Neutrophil (primary cell): ENCODE data around the gene STK11IP.

ENCODE experiments used
- H3K27ac ChIP-seq: fragments of 200-600 bp; sonication (generic); 2 replicates; pipeline ENCODE4 v1.5.1; 2016; ENCODE audit warnings: mild to moderate bottlenecking, moderate library complexity
- H3K27me3 ChIP-seq: fragments of 200-600 bp; sonication (generic); 2 replicates; pipeline ENCODE4 v1.6.0; 2016; ENCODE audit warnings: mild to moderate bottlenecking
- H3K36me3 ChIP-seq: fragments of 200-600 bp; sonication (generic); 2 replicates; pipeline ENCODE4 v1.5.1; 2017
- H3K4me1 ChIP-seq, 2 experiments: fragments of 200-600 bp in 1 of 2; sonication (generic) in 1 of 2; 1 replicate in 1 of 2; 2 replicates in 1 of 2; pipeline versions ENCODE4 v1.5.1 to v1.6.1; 2013 to 2016; ENCODE audit warnings: low read depth in 1 of 2, low read length in 1 of 2, mild to moderate bottlenecking in 1 of 2, moderate library complexity in 1 of 2; ENCODE audit not compliant: control insufficient read depth in 1 of 2, insufficient read depth in 1 of 2
- H3K4me3 ChIP-seq, 2 experiments: fragments of 200-600 bp in 1 of 2; sonication (generic) in 1 of 2; 1 replicate in 1 of 2; 2 replicates in 1 of 2; pipeline ENCODE4 v1.5.1; 2013 to 2016; ENCODE audit warnings: low read depth in 1 of 2, low read length in 1 of 2, mild to moderate bottlenecking in 1 of 2, moderate library complexity in 1 of 2
- H3K9me3 ChIP-seq: fragments of 200-600 bp; sonication (generic); 2 replicates; pipeline ENCODE4 v1.5.1; 2016
- CTCF ChIP-seq: fragments of 200-600 bp; sonication (generic); IDR thresholded peaks from 2 replicates; pipeline ENCODE4 v1.5.1; 2016; ENCODE audit warnings: antibody characterized with exemption

STK11IP gene

GRCh38 chr2:219578811-219579613 is 18.6 kb upstream of the STK11IP start:
- Histone ChIP-seq H3K9me3 (no peaks in the 10 kb centered on the region), H3K4me1 (no peaks in the 10 kb centered on the region), H3K27ac (no peak overlapping the region), H3K4me3 (no peak overlapping the region), H3K36me3 (no peaks in the 10 kb centered on the region), H3K27me3 (peaks cover 32% of the 10 kb centered on the region)
- TF ChIP-seq CTCF: no peak

- Histone ChIP-seq H3K9me3 (no peaks in the 10 kb centered on the region), H3K4me3 (no peak overlapping the region), H3K4me1 (no peaks in the 10 kb centered on the region), H3K27me3 (peaks cover 15% of the 10 kb centered on the region), H3K27ac (no peak overlapping the region), H3K36me3 (no peaks in the 10 kb centered on the region)
- no peak for TF ChIP-seq CTCF
These were observed 16.3 kb upstream of the STK11IP start for GRCh38 chr2:219581346-219581745.

GRCh38 chr2:219591091-219591490 is 6.6 kb upstream of the STK11IP start:
- Histone ChIP-seq H3K27ac (no peak overlapping the region), H3K4me1 (no peaks in the 10 kb centered on the region), H3K36me3 (no peaks in the 10 kb centered on the region), H3K27me3 (peaks cover 9% of the 10 kb centered on the region), H3K4me3 (no peak overlapping the region), H3K9me3 (no peaks in the 10 kb centered on the region)
- no peak for TF ChIP-seq CTCF

- Histone ChIP-seq H3K4me3 (no peak overlapping the region), H3K27me3 (peaks cover 9% of the 10 kb centered on the region), H3K36me3 (no peaks in the 10 kb centered on the region), H3K4me1 (peaks cover 8% of the 10 kb centered on the region in 2 experiments), H3K27ac (no peak overlapping the region), H3K9me3 (no peaks in the 10 kb centered on the region)
- no peak for TF ChIP-seq CTCF
These were observed 4.9 kb upstream of the STK11IP start for GRCh38 chr2:219592736-219593135.

GRCh38 chr2:219593154-219593553 is 4.5 kb upstream of the STK11IP start:
- no peak for TF ChIP-seq CTCF
- peaks cover 9% of the 10 kb centered on the region for H3K27me3 ChIP-seq
- H3K27ac ChIP-seq: no peak overlapping the region
- no peak overlapping the region for H3K4me3 ChIP-seq
- no peaks in the 10 kb centered on the region for H3K36me3 ChIP-seq
- H3K4me1 ChIP-seq: peaks cover 10% of the 10 kb centered on the region in 2 experiments
- H3K9me3 ChIP-seq: no peaks in the 10 kb centered on the region
